Adipocyte (in vitro differentiated cells): ENCODE measurements around the gene ARF5.

ENCODE experiments used
- DNase-seq: peaks from one replicate; pipeline ENCODE4 v3.0.0-alpha.2; 2015; ENCODE audit warnings: low read depth
- H3K27me3 ChIP-seq: replicated peaks from 2 replicates; pipeline ENCODE4 v1.7.0; 2013; ENCODE audit warnings: mild to moderate bottlenecking, low read length, moderate library complexity; ENCODE audit not compliant: control insufficient read depth, insufficient read depth
- H3K36me3 ChIP-seq: 2 replicates; pipeline ENCODE4 v1.7.0; 2013; ENCODE audit warnings: low read length, mild to moderate bottlenecking, moderate library complexity; ENCODE audit not compliant: control insufficient read depth, insufficient read depth, severe bottlenecking
- H3K4me1 ChIP-seq: 2 replicates; pipeline ENCODE4 v1.7.0; 2013; ENCODE audit warnings: mild to moderate bottlenecking, low read length, moderate library complexity; ENCODE audit not compliant: control insufficient read depth, insufficient read depth
- H3K4me3 ChIP-seq: 2 replicates; pipeline ENCODE4 v1.7.0; 2013; ENCODE audit warnings: mild to moderate bottlenecking, low read length, moderate library complexity
- H3K9ac ChIP-seq: 2 replicates; pipeline ENCODE4 v1.7.0; 2013; ENCODE audit warnings: mild to moderate bottlenecking, low read length, moderate library complexity
- H3K9me3 ChIP-seq: 2 replicates; pipeline ENCODE4 v1.7.0; 2013; ENCODE audit warnings: mild to moderate bottlenecking, low read length, moderate library complexity; ENCODE audit not compliant: control insufficient read depth

ARF5 gene

GRCh38 chr7:127571741-127572505, 16.3 kb upstream of the ARF5 start:
- Histone ChIP-seq H3K27me3 (no peaks in the 10 kb centered on the region), H3K4me1 (no peaks in the 10 kb centered on the region), H3K36me3 (no peaks in the 10 kb centered on the region), H3K9me3 (no peaks in the 10 kb centered on the region), H3K4me3 (no peak overlapping the region), H3K9ac (no peak overlapping the region)
- no peak for DNase-seq

GRCh38 chr7:127578036-127578684, 10.1 kb upstream of the ARF5 start:
- DNase-seq, result peak; percentile 29
- peaks cover 19% of the 10 kb centered on the region for H3K36me3 ChIP-seq
- no peaks in the 10 kb centered on the region for H3K27me3 ChIP-seq
- no peak overlapping the region for H3K9ac ChIP-seq
- no peaks in the 10 kb centered on the region for H3K9me3 ChIP-seq
- H3K4me1 ChIP-seq, result peaks cover 48% of the 10 kb centered on the region
- no peak overlapping the region for H3K4me3 ChIP-seq

DNA sequence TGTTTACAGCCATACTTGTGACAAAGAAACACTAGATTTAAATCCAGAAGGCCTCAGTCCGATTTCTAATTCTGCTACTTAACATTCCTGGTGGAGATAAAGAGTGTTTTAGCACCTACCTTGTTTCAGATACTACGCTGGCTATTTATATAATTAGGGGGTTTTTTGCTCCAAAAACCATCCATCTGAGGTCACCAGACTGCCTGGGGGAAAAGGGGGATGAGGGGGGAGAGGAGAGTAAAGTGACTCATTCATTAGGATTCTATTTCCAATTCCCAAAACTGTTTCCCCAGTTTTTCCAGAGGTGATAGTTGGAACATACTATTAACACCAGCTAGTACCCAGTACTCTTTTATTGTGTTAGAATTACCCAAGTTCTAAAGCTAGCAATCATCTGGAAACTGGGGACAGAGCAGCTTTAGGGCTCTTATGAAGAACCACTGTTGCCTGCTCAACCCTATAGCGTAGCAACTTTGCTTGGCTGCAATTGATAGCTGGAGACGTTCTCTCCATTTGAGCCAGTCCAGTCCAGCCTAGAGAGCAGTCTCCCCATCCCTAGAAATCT, 9.4 kb upstream of the ARF5 start:
- peak; percentile 12 for DNase-seq
- Histone ChIP-seq H3K4me1 (peaks cover 54% of the 10 kb centered on the region), H3K4me3 (no peak overlapping the region), H3K9ac (no peak overlapping the region), H3K36me3 (peaks cover 19% of the 10 kb centered on the region), H3K9me3 (no peaks in the 10 kb centered on the region), H3K27me3 (no peaks in the 10 kb centered on the region)

DNA sequence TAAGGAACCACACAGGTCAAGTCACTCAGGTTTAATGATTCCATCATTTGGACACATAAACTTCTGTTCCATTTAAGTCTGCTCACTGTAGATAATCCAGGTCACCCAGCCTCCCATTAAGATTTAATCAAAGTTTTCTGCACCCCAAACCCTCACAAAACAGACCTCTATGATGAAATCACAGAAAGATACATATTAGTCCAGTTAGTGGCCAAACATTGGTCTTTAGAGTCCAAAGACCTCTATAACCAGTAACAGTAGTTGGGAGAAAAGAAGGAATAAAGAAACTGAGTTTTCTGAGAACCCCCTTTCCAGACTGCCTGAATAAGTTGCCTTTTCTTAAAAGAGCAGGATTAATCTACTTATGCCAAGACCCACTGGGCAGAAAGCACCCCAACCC, 7.6 kb upstream of the ARF5 start:
- Histone ChIP-seq H3K27me3 (no peaks in the 10 kb centered on the region), H3K9ac (no peak overlapping the region), H3K36me3 (peaks cover 19% of the 10 kb centered on the region), H3K9me3 (no peaks in the 10 kb centered on the region), H3K4me3 (peak overlapping the region; percentile 56), H3K4me1 (peaks cover 65% of the 10 kb centered on the region)
- DNase-seq, result no peak

- Histone ChIP-seq H3K36me3 (peaks cover 19% of the 10 kb centered on the region), H3K9me3 (no peaks in the 10 kb centered on the region), H3K9ac (peak overlapping the region; percentile 52), H3K4me3 (peak overlapping the region; percentile 56), H3K4me1 (peaks cover 68% of the 10 kb centered on the region), H3K27me3 (no peaks in the 10 kb centered on the region)
- no peak for DNase-seq
Measured at GRCh38 chr7:127581716-127582115, 6.5 kb upstream of the ARF5 start.

- no peaks in the 10 kb centered on the region for H3K9me3 ChIP-seq
- peak overlapping the region; percentile 52 for H3K9ac ChIP-seq
- peaks cover 71% of the 10 kb centered on the region for H3K4me1 ChIP-seq
- peaks cover 19% of the 10 kb centered on the region for H3K36me3 ChIP-seq
- H3K27me3 ChIP-seq, result no peaks in the 10 kb centered on the region
- no peak for DNase-seq
- H3K4me3 ChIP-seq, result peak overlapping the region; percentile 56
Measured at GRCh38 chr7:127582361-127582760, 5.8 kb upstream of the ARF5 start.

GRCh38 chr7:127584648-127585043, 3.6 kb upstream of the ARF5 start:
- Histone ChIP-seq H3K9me3 (no peaks in the 10 kb centered on the region), H3K4me1 (peaks cover 66% of the 10 kb centered on the region), H3K36me3 (peaks cover 19% of the 10 kb centered on the region), H3K27me3 (no peaks in the 10 kb centered on the region), H3K4me3 (peak overlapping the region; percentile 96), H3K9ac (peak overlapping the region; percentile 92)
- no peak for DNase-seq

- peak within 1 kb of the TSS; percentile 96 for H3K4me3 ChIP-seq
- peak; percentile 97 for DNase-seq
- H3K4me1 ChIP-seq, result peaks cover 70% of the 10 kb centered on the region
- peaks cover 19% of the 10 kb centered on the region for H3K36me3 ChIP-seq
- H3K9ac ChIP-seq, result peak within 1 kb of the TSS; percentile 92
- H3K9me3 ChIP-seq, result no peaks in the 10 kb centered on the region
- no peaks in the 10 kb centered on the region for H3K27me3 ChIP-seq
Measured at GRCh38 chr7:127585044-127585953, 2.9 kb upstream of the ARF5 start, which contains the start of gene GCC1. GCC1 (minus strand) TSS chr7:127585596; CDS start chr7:127585182, 414 bp downstream.

GRCh38 chr7:127586346-127586745, 1.9 kb upstream of the ARF5 start:
- Histone ChIP-seq H3K9me3 (no peaks in the 10 kb centered on the region), H3K4me3 (no peak overlapping the region), H3K27me3 (no peaks in the 10 kb centered on the region), H3K4me1 (peaks cover 59% of the 10 kb centered on the region), H3K9ac (no peak overlapping the region), H3K36me3 (peaks cover 25% of the 10 kb centered on the region)
- DNase-seq, result no peak

DNA sequence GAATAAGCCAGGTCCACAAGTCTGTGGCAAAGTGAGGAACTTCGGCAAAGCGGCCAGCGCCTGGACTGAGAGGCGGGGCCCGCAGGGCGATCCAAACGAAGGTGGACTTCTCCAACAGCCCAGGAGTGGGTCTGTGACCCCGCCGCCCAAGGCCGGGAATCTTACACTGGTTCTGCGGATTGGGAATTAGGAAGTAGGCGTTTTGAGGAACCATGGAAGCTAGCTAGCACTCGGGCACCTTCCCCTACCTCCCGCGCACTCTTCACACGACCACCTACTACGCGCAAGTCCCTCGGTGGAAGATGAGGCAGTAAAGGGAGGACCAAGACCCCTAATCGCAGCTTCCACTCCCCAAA, 570 bp upstream of the ARF5 start:
- Histone ChIP-seq H3K36me3 (peaks cover 22% of the 10 kb centered on the region), H3K9me3 (no peaks in the 10 kb centered on the region)

More for the DNA sequence above, 570 bp upstream of the ARF5 start:
- Histone ChIP-seq H3K9ac (peak overlapping the region; percentile 93), H3K4me3 (peak overlapping the region; percentile 94), H3K27me3 (no peaks in the 10 kb centered on the region), H3K4me1 (peaks cover 46% of the 10 kb centered on the region)
- no peak for DNase-seq
